ENCODE results near the gene IQSEC3.
A peak's percentile ranks its signal among the peaks of the same experiment; 100 is the strongest.

The IQSEC3 gene

GRCh38 chr12:106118-106591 is 39.6 kb downstream of the IQSEC3 start:
- peaks cover 0 to 28% of the 10 kb centered on the region in 2 donors for H3K4me1 ChIP-seq (ENCODE audit: control insufficient read depth in 2 of 2, insufficient read depth in 1 of 2, low read depth in 1 of 2, low read length in 2 of 2)
- H2AFZ ChIP-seq (ENCODE audit: low read length): peak overlapping the region; percentile 37
- no peak overlapping the region for H3K18ac ChIP-seq (ENCODE audit: low read length)
- no peak overlapping the region for H2BK5ac ChIP-seq (ENCODE audit: low read length)
- no peaks in the 10 kb centered on the region for H3K79me1 ChIP-seq (ENCODE audit: low read depth, low read length)
- no peak overlapping the region for H3K23ac ChIP-seq (ENCODE audit: low read depth, low read length, poor library complexity)
- no peak overlapping the region for H3K4me3 ChIP-seq (ENCODE audit: low read length in 2 of 2)
- H3K9me3 ChIP-seq (replicated peaks in 1 of 2; ENCODE audit: control insufficient read depth in 2 of 2, insufficient read depth in 1 of 2, low read depth in 1 of 2, low read length in 2 of 2): no peaks in the 10 kb centered on the region
- no peak for DNase-seq (ENCODE audit: low spot score)
- H3K9ac ChIP-seq (ENCODE audit: low read depth, low read length, poor library complexity): no peak overlapping the region
- H3K14ac ChIP-seq (ENCODE audit: low read length): no peak overlapping the region
- H2AK5ac ChIP-seq (ENCODE audit: low read depth, low read length): no peak overlapping the region
- no peak overlapping the region for H2BK12ac ChIP-seq (ENCODE audit: low read length)
- no peaks in the 10 kb centered on the region for H3K36me3 ChIP-seq (replicated peaks in 1 of 2; ENCODE audit: control insufficient read depth in 2 of 2, insufficient read depth in 2 of 2, low read length in 2 of 2)
- no peak overlapping the region for H3K4me2 ChIP-seq (ENCODE audit: insufficient read depth, low read length, poor library complexity, severe bottlenecking)
- no CpG with 5 or more reads among the region's 5 CpGs for WGBS, 2 donors (ENCODE audit: extremely low coverage in 2 of 2, insufficient read length in 2 of 2, insufficient replicate concordance in 1 of 2)
- H4K8ac ChIP-seq (ENCODE audit: low read depth, low read length): no peak overlapping the region
- peaks cover 0 to 29% (median 0%) of the 10 kb centered on the region in 3 experiments for H3K27me3 ChIP-seq (ENCODE audit: control insufficient read depth in 3 of 3, insufficient read depth in 3 of 3, low read depth in 1 of 3, low read length in 3 of 3)
- no peak overlapping the region for H2BK120ac ChIP-seq (ENCODE audit: low read depth, low read length)
- H3K27ac ChIP-seq (replicated peaks; ENCODE audit: low read length): no peak overlapping the region
- no peak overlapping the region for H2BK15ac ChIP-seq (ENCODE audit: low read length)
- H4K91ac ChIP-seq (ENCODE audit: low read depth, low read length, poor library complexity): no peak overlapping the region
- H3K4ac ChIP-seq (ENCODE audit: low read length): no peak overlapping the region

- Histone ChIP-seq H3K14ac (ENCODE audit: low read length) (no peak overlapping the region), H2BK120ac (ENCODE audit: low read depth, low read length) (no peak overlapping the region), H3K27ac (replicated peaks; ENCODE audit: low read length) (no peak overlapping the region), H3K18ac (ENCODE audit: low read length) (peak overlapping the region; percentile 50), H3K36me3 (replicated peaks in 1 of 2; ENCODE audit: control insufficient read depth in 2 of 2, insufficient read depth in 2 of 2, low read length in 2 of 2) (no peaks in the 10 kb centered on the region), H3K79me1 (ENCODE audit: low read depth, low read length) (no peaks in the 10 kb centered on the region), H3K23ac (ENCODE audit: low read depth, low read length, poor library complexity) (no peak overlapping the region), H4K8ac (ENCODE audit: low read depth, low read length) (no peak overlapping the region), H2AK5ac (ENCODE audit: low read depth, low read length) (no peak overlapping the region), H3K4me1 (ENCODE audit: control insufficient read depth in 2 of 2, insufficient read depth in 1 of 2, low read depth in 1 of 2, low read length in 2 of 2) (peaks cover 0 to 20% of the 10 kb centered on the region in 2 donors), H2BK5ac (ENCODE audit: low read length) (no peak overlapping the region), H3K9me3 (replicated peaks in 1 of 2; ENCODE audit: control insufficient read depth in 2 of 2, insufficient read depth in 1 of 2, low read depth in 1 of 2, low read length in 2 of 2) (no peaks in the 10 kb centered on the region), H2AFZ (ENCODE audit: low read length) (no peak overlapping the region), H3K27me3 (ENCODE audit: control insufficient read depth in 3 of 3, insufficient read depth in 3 of 3, low read depth in 1 of 3, low read length in 3 of 3) (peaks cover 0 to 38% (median 0%) of the 10 kb centered on the region in 3 experiments), H3K4me2 (ENCODE audit: insufficient read depth, low read length, poor library complexity, severe bottlenecking) (no peak overlapping the region), H3K4ac (ENCODE audit: low read length) (no peak overlapping the region), H4K91ac (ENCODE audit: low read depth, low read length, poor library complexity) (no peak overlapping the region), H3K9ac (ENCODE audit: low read depth, low read length, poor library complexity) (no peak overlapping the region), H2BK12ac (ENCODE audit: low read length) (no peak overlapping the region), H2BK15ac (ENCODE audit: low read length) (peak overlapping the region; percentile 55), H3K4me3 (ENCODE audit: low read length in 2 of 2) (no peak overlapping the region)
- WGBS, 2 donors (ENCODE audit: extremely low coverage in 2 of 2, insufficient read length in 2 of 2, insufficient replicate concordance in 1 of 2): no CpG with 5 or more reads among the region's 9 CpGs
- DNase-seq (ENCODE audit: low spot score): no peak
Measured at GRCh38 chr12:108594-108993, 42.0 kb downstream of the IQSEC3 start.

- H3K4ac ChIP-seq (ENCODE audit: low read length): no peak overlapping the region
- H2BK12ac ChIP-seq (ENCODE audit: low read length): no peak overlapping the region
- H3K27ac ChIP-seq (replicated peaks; ENCODE audit: low read length): peak overlapping the region; percentile 54
- no peaks in the 10 kb centered on the region for H3K36me3 ChIP-seq (replicated peaks in 1 of 2; ENCODE audit: control insufficient read depth in 2 of 2, insufficient read depth in 2 of 2, low read length in 2 of 2)
- H4K8ac ChIP-seq (ENCODE audit: low read depth, low read length): no peak overlapping the region
- no peaks in the 10 kb centered on the region for H3K79me1 ChIP-seq (ENCODE audit: low read depth, low read length)
- peaks cover 0 to 17% of the 10 kb centered on the region in 2 donors for H3K4me1 ChIP-seq (ENCODE audit: control insufficient read depth in 2 of 2, insufficient read depth in 1 of 2, low read depth in 1 of 2, low read length in 2 of 2)
- H3K4me3 ChIP-seq (ENCODE audit: low read length in 2 of 2): no peak overlapping the region
- H2BK15ac ChIP-seq (ENCODE audit: low read length): peak overlapping the region; percentile 55
- H3K9ac ChIP-seq (ENCODE audit: low read depth, low read length, poor library complexity): no peak overlapping the region
- no peak overlapping the region for H3K14ac ChIP-seq (ENCODE audit: low read length)
- H2AFZ ChIP-seq (ENCODE audit: low read length): peak overlapping the region; percentile 26
- no peak overlapping the region for H2BK5ac ChIP-seq (ENCODE audit: low read length)
- no CpG with 5 or more reads among the region's 6 CpGs for WGBS, 2 donors (ENCODE audit: extremely low coverage in 2 of 2, insufficient read length in 2 of 2, insufficient replicate concordance in 1 of 2)
- H4K91ac ChIP-seq (ENCODE audit: low read depth, low read length, poor library complexity): no peak overlapping the region
- H3K23ac ChIP-seq (ENCODE audit: low read depth, low read length, poor library complexity): no peak overlapping the region
- no peak overlapping the region for H2BK120ac ChIP-seq (ENCODE audit: low read depth, low read length)
- H3K9me3 ChIP-seq (replicated peaks in 1 of 2; ENCODE audit: control insufficient read depth in 2 of 2, insufficient read depth in 1 of 2, low read depth in 1 of 2, low read length in 2 of 2): no peaks in the 10 kb centered on the region
- no peak for DNase-seq (ENCODE audit: low spot score)
- peak overlapping the region; percentile 0 for H3K18ac ChIP-seq (ENCODE audit: low read length)
- H3K4me2 ChIP-seq (ENCODE audit: insufficient read depth, low read length, poor library complexity, severe bottlenecking): no peak overlapping the region
- no peak overlapping the region for H2AK5ac ChIP-seq (ENCODE audit: low read depth, low read length)
- H3K27me3 ChIP-seq (ENCODE audit: control insufficient read depth in 3 of 3, insufficient read depth in 3 of 3, low read depth in 1 of 3, low read length in 3 of 3): peaks cover 0 to 43% (median 0%) of the 10 kb centered on the region in 3 experiments
Measured at GRCh38 chr12:109446-109845, 42.9 kb downstream of the IQSEC3 start.

- H3K4me3 ChIP-seq (ENCODE audit: low read length in 2 of 2): no peak overlapping the region
Measured at GRCh38 chr12:109872-110271, 43.3 kb downstream of the IQSEC3 start.

More at GRCh38 chr12:109872-110271, 43.3 kb downstream of the IQSEC3 start:
- Histone ChIP-seq H2AK5ac (ENCODE audit: low read depth, low read length) (no peak overlapping the region), H3K36me3 (replicated peaks in 1 of 2; ENCODE audit: control insufficient read depth in 2 of 2, insufficient read depth in 2 of 2, low read length in 2 of 2) (no peaks in the 10 kb centered on the region), H4K91ac (ENCODE audit: low read depth, low read length, poor library complexity) (no peak overlapping the region), H2BK5ac (ENCODE audit: low read length) (no peak overlapping the region), H2BK120ac (ENCODE audit: low read depth, low read length) (no peak overlapping the region), H3K4me1 (ENCODE audit: control insufficient read depth in 2 of 2, insufficient read depth in 1 of 2, low read depth in 1 of 2, low read length in 2 of 2) (peaks cover 0 to 15% of the 10 kb centered on the region in 2 donors), H3K9ac (ENCODE audit: low read depth, low read length, poor library complexity) (no peak overlapping the region), H3K4me2 (ENCODE audit: insufficient read depth, low read length, poor library complexity, severe bottlenecking) (no peak overlapping the region), H3K79me1 (ENCODE audit: low read depth, low read length) (no peaks in the 10 kb centered on the region), H3K4ac (ENCODE audit: low read length) (no peak overlapping the region), H3K9me3 (replicated peaks in 1 of 2; ENCODE audit: control insufficient read depth in 2 of 2, insufficient read depth in 1 of 2, low read depth in 1 of 2, low read length in 2 of 2) (no peaks in the 10 kb centered on the region), H2BK12ac (ENCODE audit: low read length) (no peak overlapping the region), H3K23ac (ENCODE audit: low read depth, low read length, poor library complexity) (no peak overlapping the region), H3K27ac (replicated peaks; ENCODE audit: low read length) (peak overlapping the region; percentile 54), H3K18ac (ENCODE audit: low read length) (no peak overlapping the region), H3K27me3 (ENCODE audit: control insufficient read depth in 3 of 3, insufficient read depth in 3 of 3, low read depth in 1 of 3, low read length in 3 of 3) (peaks cover 0 to 43% (median 0%) of the 10 kb centered on the region in 3 experiments), H2AFZ (ENCODE audit: low read length) (peak overlapping the region; percentile 26), H4K8ac (ENCODE audit: low read depth, low read length) (no peak overlapping the region), H3K14ac (ENCODE audit: low read length) (no peak overlapping the region), H2BK15ac (ENCODE audit: low read length) (no peak overlapping the region)
- no peak for DNase-seq (ENCODE audit: low spot score)
- no CpG with 5 or more reads among the region's 3 CpGs for WGBS, 2 donors (ENCODE audit: extremely low coverage in 2 of 2, insufficient read length in 2 of 2, insufficient replicate concordance in 1 of 2)

Measured in neuronal stem cell (in vitro differentiated cells).